OCI-LY7 (cell line): ENCODE data around the gene SPC25. TPM values are rescaled to one million over a fixed set of nuclear protein-coding genes. Genes with fewer than 3 reads are reported as not detected.

ENCODE experiments used
- BruUV-seq: library from RNA; stranded (reverse); fragments of 400-500 nt; replicated peaks from 2 replicates; lab custom pipeline; 2021; lab: Mats Ljungman, UMichigan
- CTCF ChIA-PET: fragments of 300-600 bp; sonication (Branson Sonifier 250); formaldehyde crosslinking; loops from one replicate; lab custom pipeline; 2022; ENCODE audit warnings: antibody characterized with exemption; ENCODE audit not compliant: unreplicated experiment; lab: Charles Lee
- POLR2A ChIA-PET: fragments of 300-600 bp; sonication (Branson Sonifier 250); formaldehyde crosslinking; loops from one replicate; lab custom pipeline; 2022; ENCODE audit warnings: antibody characterized with exemption; lab: Charles Lee
- DNase-seq: peaks from one replicate; pipeline ENCODE4 v3.0.0-alpha.2; 2015; ENCODE audit warnings: low spot score
- H2AFZ ChIP-seq: fragments of 200-600 bp; sonication (generic), shearing (Covaris generic); 2 replicates; pipeline ENCODE4 v1.6.1; 2014; ENCODE audit warnings: mild to moderate bottlenecking, antibody characterized with exemption, low read length, moderate library complexity
- H3K27ac ChIP-seq: fragments of 200-600 bp; sonication (generic); 2 replicates; pipeline ENCODE4 v1.5.1; 2014; ENCODE audit warnings: mixed run types, low read depth, mild to moderate bottlenecking, moderate library complexity, low read length, inconsistent platforms; ENCODE audit not compliant: poor library complexity, severe bottlenecking
- H3K36me3 ChIP-seq: fragments of 200-600 bp; sonication (generic); 2 replicates; pipeline ENCODE4 v1.6.1; 2014; ENCODE audit warnings: mild to moderate bottlenecking, antibody characterized with exemption, low read length, moderate library complexity, mixed read lengths; ENCODE audit not compliant: insufficient read depth
- H3K4me1 ChIP-seq: fragments of 200-600 bp; sonication (generic); 2 replicates; pipeline ENCODE4 v1.5.1; 2014; ENCODE audit warnings: mild to moderate bottlenecking, low read length; ENCODE audit not compliant: insufficient read depth, poor library complexity, severe bottlenecking
- H3K4me2 ChIP-seq: fragments of 200-600 bp; sonication (generic); 2 replicates; pipeline ENCODE4 v1.6.1; 2014; ENCODE audit warnings: mild to moderate bottlenecking, low read length
- H3K4me3 ChIP-seq: fragments of 200-600 bp; sonication (generic); 2 replicates; pipeline ENCODE4 v1.5.1; 2014; ENCODE audit warnings: mild to moderate bottlenecking, low read depth, low read length; ENCODE audit not compliant: poor library complexity, severe bottlenecking
- H3K79me2 ChIP-seq: fragments of 200-600 bp; sonication (generic); 2 replicates; pipeline ENCODE4 v1.6.1; 2016; ENCODE audit warnings: low read depth, mild to moderate bottlenecking, low read length, moderate library complexity, mixed read lengths; ENCODE audit not compliant: insufficient read depth
- H3K9me2 ChIP-seq: fragments of 200-600 bp; sonication (generic); 2 replicates; pipeline ENCODE4 v1.6.1; 2016; ENCODE audit warnings: mild to moderate bottlenecking, low read length, mixed read lengths; ENCODE audit not compliant: insufficient read depth
- H3K9me3 ChIP-seq: fragments of 200-600 bp; sonication (generic); 2 replicates; pipeline ENCODE4 v1.6.1; 2014; ENCODE audit warnings: mild to moderate bottlenecking, mixed run types, low read length, mixed read lengths
- H4K20me1 ChIP-seq: fragments of 200-600 bp; sonication (generic); 2 replicates; pipeline ENCODE4 v1.6.1; 2014; ENCODE audit warnings: mild to moderate bottlenecking, antibody characterized with exemption, low read length, moderate library complexity, mixed read lengths; ENCODE audit not compliant: insufficient read depth
- CTCF ChIP-seq: fragments of 200-600 bp; sonication (generic); conservative IDR thresholded peaks from 2 replicates; pipeline ENCODE4 v1.5.1; 2014; ENCODE audit warnings: mild to moderate bottlenecking, antibody characterized with exemption, low read length, moderate library complexity, mixed read lengths
- EZH2phosphoT487 ChIP-seq: fragments of 200-600 bp; sonication (generic); IDR thresholded peaks from 2 replicates; pipeline ENCODE4 v1.6.1; 2018; ENCODE audit warnings: low read depth, borderline replicate concordance, mild to moderate bottlenecking, mixed run types, antibody characterized with exemption, low read length, moderate library complexity, mixed read lengths
- intact Hi-C: fragments of 100-400 bp; cut with micrococcal nuclease; formaldehyde crosslinking; loops from one replicate; pipeline ENCODE4 v1.10.0; 2022; ENCODE audit not compliant: unreplicated experiment
- total RNA-seq, 2 experiments: library from RNA; depleted of rRNA in 1 of 2; stranded (reverse); fragments of >200 nt in 1 of 2; shearing (Covaris generic) in 1 of 2; gene quantifications; 2 replicates each; pipeline ENCODE4 v1.2.3, GENCODE V29; 2014 to 2022

SPC25 gene
- total RNA-seq, 2 experiments from 2014 or later = 29.3 to 53.1 TPM

GRCh38 chr2:168850846-168851245 lies 39.4 kb downstream of the SPC25 start:
- ChIA-PET CTCF (no interaction called here), POLR2A (no interaction called here)
- DNase-seq = no peak
- intact Hi-C loops = no loop called here
- Histone ChIP-seq H2AFZ (no peak overlapping the region), H3K9me3 (no peaks in the 10 kb centered on the region), H3K36me3 (peaks cover 36% of the 10 kb centered on the region), H3K4me1 (no peaks in the 10 kb centered on the region), H3K4me3 (no peak overlapping the region), H3K4me2 (no peak overlapping the region), H3K79me2 (no peaks in the 10 kb centered on the region), H3K27ac (no peak overlapping the region), H4K20me1 (no peaks in the 10 kb centered on the region), H3K9me2 (no peaks in the 10 kb centered on the region)
- BruUV-seq = no TSS peak
- TF ChIP-seq EZH2phosphoT487 (no peak), CTCF (no peak)

DNA sequence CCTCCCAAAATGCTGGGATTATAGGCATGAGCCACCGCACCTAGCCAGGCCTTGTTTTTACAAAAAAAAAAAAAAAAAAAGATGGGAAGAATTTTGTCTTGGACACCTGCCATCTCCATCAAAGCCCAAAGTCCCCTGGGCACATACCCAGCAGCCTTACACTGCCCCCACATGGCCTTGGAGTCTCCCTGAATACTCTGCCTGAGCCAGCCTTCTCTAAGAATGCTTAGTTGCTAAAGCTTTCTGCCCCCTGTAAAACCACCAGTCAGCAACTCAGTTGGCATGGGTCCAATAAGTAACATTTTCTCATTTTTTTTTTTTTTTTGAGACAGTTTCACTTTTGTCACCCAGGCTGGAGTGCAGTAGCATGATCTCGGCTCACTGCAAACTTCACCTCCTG lies 40.6 kb downstream of the SPC25 start:
- POLR2A ChIA-PET = interaction anchor here (0.6 to 0.7 kb wide), 2 partner anchors 236 to 877 kb away, joined by 3 read pairs; no protein-coding TSS in a partner anchor

More for the DNA sequence above, 40.6 kb downstream of the SPC25 start:
- H3K4me1 ChIP-seq = no peaks in the 10 kb centered on the region
- no peak overlapping the region for H3K4me2 ChIP-seq
- no peaks in the 10 kb centered on the region for H3K79me2 ChIP-seq
- no peak for TF ChIP-seq CTCF
- no peak for TF ChIP-seq EZH2phosphoT487
- H3K9me3 ChIP-seq = no peaks in the 10 kb centered on the region
- H3K9me2 ChIP-seq = no peaks in the 10 kb centered on the region
- H3K36me3 ChIP-seq = peaks cover 31% of the 10 kb centered on the region
- H4K20me1 ChIP-seq = no peaks in the 10 kb centered on the region
- DNase-seq = no peak
- H3K27ac ChIP-seq = no peak overlapping the region
- CTCF ChIA-PET = no interaction called here
- BruUV-seq = no TSS peak
- no peak overlapping the region for H3K4me3 ChIP-seq
- intact Hi-C loops = no loop called here
- H2AFZ ChIP-seq = no peak overlapping the region
